ENCODE measurements around the gene RPTOR.

The RPTOR gene

DNA sequence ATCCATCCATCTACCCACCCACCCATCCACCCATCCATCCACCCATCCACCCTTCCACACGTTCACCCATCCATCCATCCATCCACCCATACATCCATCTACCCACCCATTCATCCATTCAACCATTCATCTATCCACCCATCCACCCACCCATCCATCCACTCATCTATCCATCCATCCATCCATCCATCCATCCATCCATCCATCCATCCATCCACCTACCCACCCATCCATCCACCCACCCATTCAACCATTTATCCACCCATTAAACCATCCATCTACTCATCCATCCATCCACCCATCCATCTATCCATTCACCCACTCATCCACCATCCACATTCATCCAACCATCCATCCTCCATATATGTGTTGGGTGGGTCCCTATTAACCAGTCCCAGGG is 26.2 kb upstream of the RPTOR start:
- H3K4me3 Mint-ChIP-seq = no peak overlapping the region
- H3K27me3 Mint-ChIP-seq = peaks cover 31% of the 10 kb centered on the region
- H3K36me3 Mint-ChIP-seq (ENCODE audit: insufficient read depth) = no peaks in the 10 kb centered on the region
- H3K27ac Mint-ChIP-seq (ENCODE audit: low read depth) = no peak overlapping the region
- H3K4me1 Mint-ChIP-seq = no peaks in the 10 kb centered on the region
- no peak for DNase-seq (ENCODE audit: low spot score in 2 of 2)
- no peak for ATAC-seq (replicated peaks; ENCODE audit: extremely low read depth, poor library complexity, severe bottlenecking)
- H3K9me3 Mint-ChIP-seq = no peaks in the 10 kb centered on the region

DNA sequence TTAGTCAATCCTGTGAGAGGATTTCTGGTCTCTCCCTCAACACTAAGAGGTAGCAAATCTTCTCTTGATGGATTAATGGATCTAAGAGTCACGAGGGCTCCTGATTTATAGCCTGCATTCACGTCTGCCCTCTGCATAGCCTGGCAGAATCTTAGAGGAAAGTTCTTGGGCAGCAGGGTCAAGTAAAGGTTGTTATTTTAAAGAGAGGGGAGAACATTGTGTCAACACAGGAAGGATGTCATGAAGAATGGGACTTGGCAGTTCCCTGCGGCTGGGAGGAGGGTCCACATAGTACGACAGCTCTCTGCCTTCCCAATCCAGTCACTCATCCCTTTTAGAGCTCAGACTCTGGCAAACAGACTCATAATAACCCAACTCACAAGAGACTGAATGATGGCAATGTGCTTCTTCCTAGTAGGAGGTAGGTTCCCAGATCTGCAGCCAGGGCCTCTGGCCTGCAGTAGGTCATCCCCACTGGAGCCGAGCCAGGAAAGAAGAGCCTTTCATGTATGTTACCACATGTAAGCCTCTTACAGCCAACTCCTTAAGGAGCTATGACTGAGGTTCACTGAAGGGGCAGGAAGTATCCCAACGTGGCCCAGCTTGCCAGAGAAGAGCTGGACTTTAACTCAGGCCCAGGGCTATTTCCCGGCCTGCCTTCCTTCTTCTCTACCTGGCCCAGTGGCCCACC is 25.4 kb upstream of the RPTOR start:
- ATAC-seq (replicated peaks; ENCODE audit: extremely low read depth, poor library complexity, severe bottlenecking) (no peak), DNase-seq (ENCODE audit: low spot score in 2 of 2) (no peak)
- Mint-ChIP-seq H3K9me3 (no peaks in the 10 kb centered on the region), H3K4me3 (no peak overlapping the region), H3K36me3 (ENCODE audit: insufficient read depth) (no peaks in the 10 kb centered on the region), H3K4me1 (no peaks in the 10 kb centered on the region), H3K27ac (ENCODE audit: low read depth) (no peak overlapping the region), H3K27me3 (peaks cover 28% of the 10 kb centered on the region)

DNA sequence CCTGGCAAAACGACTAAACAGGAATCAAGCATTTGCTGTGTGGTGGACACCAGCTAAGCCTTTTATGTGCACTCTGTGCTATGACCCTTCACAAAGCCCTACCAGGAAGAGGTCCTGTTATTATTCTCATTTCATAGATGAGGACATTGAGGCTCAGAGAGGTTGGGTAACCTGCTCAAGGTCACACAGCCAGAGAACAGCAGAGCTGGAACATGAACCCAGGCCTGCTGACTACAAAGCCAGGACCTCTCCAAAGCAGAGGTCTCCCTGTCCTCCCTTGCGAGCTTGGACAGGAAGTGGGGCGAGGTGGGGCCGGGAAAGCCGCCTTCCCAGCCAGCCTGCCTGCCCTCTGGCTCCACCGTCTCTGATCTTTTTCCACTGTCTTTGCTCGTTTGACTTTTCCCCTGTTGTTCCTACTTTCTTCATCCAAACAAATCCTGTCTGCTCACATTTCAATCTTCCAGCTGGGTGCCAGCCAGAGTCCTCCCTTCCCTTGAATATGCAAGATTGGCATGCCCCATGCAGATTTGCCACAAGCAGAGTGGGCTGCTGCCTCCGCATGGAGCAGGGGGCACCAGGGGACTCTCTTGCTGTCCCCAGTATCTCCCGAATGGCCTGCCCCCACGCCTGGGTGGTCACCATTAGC is 23.7 kb upstream of the RPTOR start:
- DNase-seq (ENCODE audit: low spot score in 2 of 2) (no peak), ATAC-seq (replicated peaks; ENCODE audit: extremely low read depth, poor library complexity, severe bottlenecking) (no peak)
- H3K4me3 Mint-ChIP-seq = no peak overlapping the region
- peaks cover 2% of the 10 kb centered on the region for H3K36me3 Mint-ChIP-seq (ENCODE audit: insufficient read depth)
- peaks cover 35% of the 10 kb centered on the region for H3K27me3 Mint-ChIP-seq
- no peak overlapping the region for H3K27ac Mint-ChIP-seq (ENCODE audit: low read depth)
- H3K4me1 Mint-ChIP-seq = no peaks in the 10 kb centered on the region
- no peaks in the 10 kb centered on the region for H3K9me3 Mint-ChIP-seq

DNA sequence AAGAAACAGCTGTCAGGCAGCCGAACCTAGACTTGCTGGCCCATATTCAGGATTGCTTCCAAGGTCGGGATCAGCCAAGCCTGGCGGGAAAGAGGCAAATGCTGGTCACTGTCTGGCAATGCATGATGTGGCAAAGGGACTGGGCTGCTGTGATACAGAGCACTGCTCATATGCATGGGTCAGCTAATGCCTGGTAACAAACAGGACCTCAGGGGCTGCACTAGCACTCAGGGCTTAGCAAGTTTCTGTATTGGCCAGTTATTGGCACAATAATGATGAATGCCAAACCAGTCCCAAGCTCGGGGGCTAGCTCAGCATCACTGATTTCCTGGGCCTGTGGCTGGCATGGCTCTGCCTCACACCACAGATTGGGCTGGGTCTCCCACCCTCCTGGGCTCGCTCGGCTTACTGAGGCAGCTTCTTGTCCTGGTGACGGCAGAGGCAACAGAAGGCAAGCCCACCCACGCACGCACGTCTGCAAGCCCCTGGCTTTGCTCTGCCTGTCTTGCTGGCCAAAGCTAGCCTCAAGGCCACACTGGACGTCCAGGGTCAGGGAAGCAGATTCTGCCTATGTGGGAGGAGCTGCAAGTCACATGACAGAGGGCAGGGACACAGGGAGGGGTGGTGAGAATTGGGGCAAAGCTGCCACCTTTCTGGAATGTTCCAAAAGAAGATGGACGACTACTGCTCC is 21.4 kb upstream of the RPTOR start:
- no peak overlapping the region for H3K4me3 Mint-ChIP-seq
- ATAC-seq (replicated peaks; ENCODE audit: extremely low read depth, poor library complexity, severe bottlenecking) = no peak
- H3K27me3 Mint-ChIP-seq = peaks cover 46% of the 10 kb centered on the region
- no peaks in the 10 kb centered on the region for H3K9me3 Mint-ChIP-seq
- no peak for DNase-seq (ENCODE audit: low spot score in 2 of 2)
- no peak overlapping the region for H3K27ac Mint-ChIP-seq (ENCODE audit: low read depth)
- peaks cover 2% of the 10 kb centered on the region for H3K36me3 Mint-ChIP-seq (ENCODE audit: insufficient read depth)
- H3K4me1 Mint-ChIP-seq = no peaks in the 10 kb centered on the region

DNA sequence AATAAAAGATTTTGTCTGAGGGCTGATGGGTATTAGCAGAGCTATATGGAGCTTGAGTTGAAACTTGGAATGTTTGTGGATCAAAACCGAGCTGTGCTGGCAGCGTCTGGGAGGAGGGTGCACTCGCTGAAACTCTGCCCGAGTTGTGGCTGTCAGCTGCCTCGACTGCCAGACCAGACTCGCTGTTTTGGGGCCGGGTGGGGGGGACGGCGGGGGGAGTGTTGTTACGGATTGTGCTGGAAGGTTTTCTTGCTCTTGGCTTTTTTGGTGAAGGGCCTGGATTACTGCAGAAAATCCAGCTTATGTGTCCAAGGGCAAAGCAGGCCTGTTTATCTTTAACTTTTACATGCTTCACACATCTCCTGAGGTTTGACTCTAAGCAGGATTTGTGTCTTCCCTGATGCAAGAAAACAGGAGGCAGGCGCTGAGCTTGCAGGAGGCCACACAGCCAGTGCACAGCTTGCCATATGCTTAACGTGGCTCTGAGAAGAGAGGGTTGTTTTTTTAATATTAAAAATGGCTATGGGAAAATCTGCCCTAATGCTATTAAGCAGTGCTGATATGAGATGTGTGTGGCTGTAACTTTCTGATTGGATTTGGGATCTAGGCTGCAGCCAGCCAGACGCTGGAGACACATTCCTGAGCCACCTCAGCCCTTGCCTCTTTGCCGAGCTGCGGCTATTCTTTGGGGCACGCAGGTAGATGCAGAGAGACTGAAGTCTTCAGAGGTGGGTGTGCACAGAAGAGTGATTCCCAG is 20.5 kb upstream of the RPTOR start:
- Mint-ChIP-seq H3K36me3 (ENCODE audit: insufficient read depth) (peaks cover 2% of the 10 kb centered on the region), H3K27ac (ENCODE audit: low read depth) (no peak overlapping the region), H3K4me3 (no peak overlapping the region), H3K9me3 (no peaks in the 10 kb centered on the region), H3K4me1 (no peaks in the 10 kb centered on the region), H3K27me3 (peaks cover 54% of the 10 kb centered on the region)
- ATAC-seq (replicated peaks; ENCODE audit: extremely low read depth, poor library complexity, severe bottlenecking) (no peak), DNase-seq (ENCODE audit: low spot score in 2 of 2) (no peak)

DNA sequence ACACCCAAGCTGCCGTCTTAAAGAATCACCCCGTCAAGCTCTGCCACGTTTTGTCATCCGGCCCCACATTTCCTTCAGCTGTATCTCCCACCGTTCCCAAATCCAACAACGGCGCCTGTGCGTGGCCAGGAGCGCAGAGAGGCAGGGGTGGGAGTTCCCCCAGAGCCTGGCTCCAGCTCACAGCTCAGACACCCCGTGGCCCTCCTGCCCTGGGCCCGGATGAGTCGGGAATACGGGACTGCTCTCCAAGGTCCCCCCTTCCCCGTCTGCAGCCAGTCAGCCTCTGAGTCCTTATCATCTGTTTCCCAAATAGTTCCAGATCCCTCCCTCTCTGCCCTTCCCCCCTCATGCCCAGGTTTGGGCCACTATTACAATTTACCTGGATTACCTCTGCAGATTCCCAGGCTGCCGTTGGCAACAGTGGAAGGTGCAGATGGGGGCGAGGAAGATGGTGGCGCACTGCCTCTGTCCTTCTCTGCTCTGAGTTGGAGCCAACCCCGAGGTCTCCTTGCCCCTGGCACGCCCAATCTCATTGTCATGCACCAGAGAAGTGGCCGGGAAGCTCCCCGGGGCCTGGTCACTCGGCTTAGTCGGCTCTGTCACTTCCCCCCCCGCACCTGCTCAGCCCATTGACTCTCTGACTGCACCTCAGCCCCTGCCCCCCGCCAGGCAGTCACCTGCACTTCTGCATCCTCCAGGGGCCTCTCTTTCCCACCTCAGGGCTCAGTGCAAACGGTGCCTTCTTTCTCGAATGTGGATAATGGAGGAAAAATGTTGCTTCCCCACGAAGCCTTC is 18.3 kb upstream of the RPTOR start:
- H3K4me1 Mint-ChIP-seq = peaks cover under 1% of the 10 kb centered on the region
- no peak for DNase-seq (ENCODE audit: low spot score in 2 of 2)

DNA sequence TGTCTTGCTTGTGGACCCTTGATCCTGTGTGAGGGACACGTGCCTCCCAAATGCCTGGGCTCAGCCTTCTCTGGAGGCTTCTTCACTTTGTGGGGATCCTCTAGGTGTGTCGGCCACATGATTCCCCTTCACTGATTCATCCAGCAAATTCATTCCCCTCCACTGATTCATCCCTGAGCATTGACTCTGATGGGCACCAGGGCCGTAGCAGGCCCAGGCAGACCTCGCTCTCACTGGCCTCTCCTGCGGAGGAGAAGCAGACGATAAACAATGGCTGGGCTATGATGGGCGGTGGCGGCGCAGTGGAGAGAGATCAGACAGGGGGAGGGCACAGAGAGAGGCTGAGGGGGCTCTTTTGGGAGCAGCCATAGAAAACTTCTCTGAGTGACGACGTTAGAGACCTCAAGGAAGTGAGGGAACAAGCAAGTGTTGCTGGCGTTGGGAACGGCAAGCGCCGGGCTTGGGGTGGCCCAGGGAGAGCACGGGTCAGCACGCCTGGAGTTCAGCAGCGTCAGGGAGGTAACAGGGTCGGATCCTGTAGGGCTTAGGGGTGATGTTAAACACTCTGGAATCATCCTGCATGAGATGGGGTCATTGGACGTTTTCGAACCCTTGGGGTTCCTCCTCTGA is 17.5 kb upstream of the RPTOR start:
- peaks cover 2% of the 10 kb centered on the region for H3K36me3 Mint-ChIP-seq (ENCODE audit: insufficient read depth)
- H3K27ac Mint-ChIP-seq (ENCODE audit: low read depth) = no peak overlapping the region
- H3K4me3 Mint-ChIP-seq = no peak overlapping the region
- DNase-seq (ENCODE audit: low spot score in 2 of 2) (no peak), ATAC-seq (replicated peaks; ENCODE audit: extremely low read depth, poor library complexity, severe bottlenecking) (no peak)
- peaks cover 4% of the 10 kb centered on the region for H3K4me1 Mint-ChIP-seq
- no peaks in the 10 kb centered on the region for H3K9me3 Mint-ChIP-seq
- H3K27me3 Mint-ChIP-seq = peaks cover 44% of the 10 kb centered on the region

More for the DNA sequence above, 18.3 kb upstream of the RPTOR start:
- ATAC-seq (replicated peaks; ENCODE audit: extremely low read depth, poor library complexity, severe bottlenecking) = no peak
- peaks cover 2% of the 10 kb centered on the region for H3K36me3 Mint-ChIP-seq (ENCODE audit: insufficient read depth)
- H3K9me3 Mint-ChIP-seq = no peaks in the 10 kb centered on the region
- no peak overlapping the region for H3K4me3 Mint-ChIP-seq
- peaks cover 46% of the 10 kb centered on the region for H3K27me3 Mint-ChIP-seq
- H3K27ac Mint-ChIP-seq (ENCODE audit: low read depth) = no peak overlapping the region

DNA sequence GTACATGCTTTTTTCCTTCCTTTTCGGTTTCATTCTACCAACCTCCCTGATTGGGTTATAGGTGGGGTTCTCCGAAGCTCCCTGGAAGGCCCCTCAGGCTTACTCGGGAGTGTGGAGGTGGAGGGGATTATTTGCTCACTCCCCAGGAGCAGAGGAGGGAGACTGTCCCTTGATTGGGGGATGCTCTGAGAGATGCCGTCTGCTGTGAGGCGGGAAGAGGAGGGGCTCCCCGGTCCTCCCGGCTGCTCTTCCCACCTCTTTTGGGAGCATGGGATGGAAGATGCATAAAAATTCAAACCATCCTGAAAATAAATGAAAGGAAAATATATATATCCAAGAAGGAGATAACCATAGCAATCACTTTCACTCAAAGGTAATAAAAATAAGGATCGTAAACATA is 16.1 kb upstream of the RPTOR start:
- no peaks in the 10 kb centered on the region for H3K9me3 Mint-ChIP-seq
- peaks cover 4% of the 10 kb centered on the region for H3K4me1 Mint-ChIP-seq
- no peak for ATAC-seq (replicated peaks; ENCODE audit: extremely low read depth, poor library complexity, severe bottlenecking)
- H3K36me3 Mint-ChIP-seq (ENCODE audit: insufficient read depth) = peaks cover 2% of the 10 kb centered on the region
- DNase-seq (ENCODE audit: low spot score in 2 of 2) = no peak
- no peak overlapping the region for H3K27ac Mint-ChIP-seq (ENCODE audit: low read depth)
- no peak overlapping the region for H3K4me3 Mint-ChIP-seq
- H3K27me3 Mint-ChIP-seq = peaks cover 37% of the 10 kb centered on the region

DNA sequence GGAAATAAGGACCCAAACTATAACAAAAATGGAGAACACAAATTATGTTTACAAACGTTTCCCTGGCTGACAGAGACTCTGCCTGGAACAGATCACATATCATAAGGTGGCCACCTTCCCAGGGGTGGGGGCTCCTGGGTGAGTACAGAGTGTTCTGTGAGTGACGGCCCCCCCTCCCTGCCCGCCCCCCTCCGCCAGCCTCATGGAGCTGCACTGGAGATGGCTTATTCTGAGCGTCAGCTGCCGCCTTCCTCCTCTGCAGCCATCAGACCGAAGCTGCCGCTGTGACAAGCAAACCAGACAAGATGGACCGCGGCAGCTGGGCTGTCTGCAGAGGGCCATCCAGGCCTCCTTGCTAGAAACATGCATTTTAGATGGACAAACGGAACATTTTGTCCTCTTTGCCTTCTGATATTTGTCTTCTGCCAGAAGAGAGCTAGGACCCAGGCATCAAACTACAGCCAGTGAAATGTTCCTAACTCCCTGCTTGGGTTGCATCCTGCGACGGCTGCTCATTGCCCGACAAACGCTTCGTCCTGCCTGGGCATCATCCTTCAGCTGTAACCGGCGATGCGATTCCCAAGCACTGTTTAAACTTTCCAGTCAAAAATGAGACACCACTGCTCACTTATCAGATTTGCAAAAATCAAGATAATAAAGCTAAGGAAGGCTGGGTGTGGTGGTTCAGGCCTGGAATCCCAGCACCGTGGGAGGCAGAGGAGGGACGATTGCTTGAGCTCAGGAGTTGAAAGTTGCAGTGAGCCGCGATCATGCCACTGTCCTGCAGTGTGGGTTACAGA is 15.3 kb upstream of the RPTOR start:
- H3K9me3 Mint-ChIP-seq = no peaks in the 10 kb centered on the region
- DNase-seq (ENCODE audit: low spot score in 2 of 2) = no peak
- peaks cover 4% of the 10 kb centered on the region for H3K4me1 Mint-ChIP-seq
- H3K27ac Mint-ChIP-seq (ENCODE audit: low read depth) = no peak overlapping the region
- H3K4me3 Mint-ChIP-seq = no peak overlapping the region
- H3K27me3 Mint-ChIP-seq = peaks cover 37% of the 10 kb centered on the region
- no peak for ATAC-seq (replicated peaks; ENCODE audit: extremely low read depth, poor library complexity, severe bottlenecking)
- peaks cover 2% of the 10 kb centered on the region for H3K36me3 Mint-ChIP-seq (ENCODE audit: insufficient read depth)

DNA sequence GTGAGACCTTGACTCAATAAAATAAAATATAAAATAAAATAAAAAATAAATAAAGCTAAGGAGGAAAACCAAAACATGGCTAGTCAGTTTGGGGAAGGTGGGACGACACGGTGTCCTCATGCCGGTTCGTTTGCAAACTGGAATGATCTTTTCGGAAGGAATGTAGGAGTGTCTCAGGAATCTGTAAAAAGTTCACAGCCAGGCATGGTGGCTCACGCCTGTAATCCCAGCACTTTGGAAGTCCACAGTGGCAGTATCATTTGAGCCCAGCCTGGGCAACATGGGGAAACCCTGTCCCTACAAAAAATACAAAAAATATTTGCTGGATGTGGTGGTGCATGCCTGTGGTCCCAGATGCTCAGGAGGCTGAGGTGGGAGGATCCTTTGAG is 14.7 kb upstream of the RPTOR start:
- DNase-seq (ENCODE audit: low spot score in 2 of 2) = no peak
- Mint-ChIP-seq H3K36me3 (ENCODE audit: insufficient read depth) (peaks cover 2% of the 10 kb centered on the region), H3K4me3 (no peak overlapping the region), H3K4me1 (peaks cover 4% of the 10 kb centered on the region), H3K27me3 (peaks cover 37% of the 10 kb centered on the region), H3K9me3 (no peaks in the 10 kb centered on the region), H3K27ac (ENCODE audit: low read depth) (no peak overlapping the region)
- no peak for ATAC-seq (replicated peaks; ENCODE audit: extremely low read depth, poor library complexity, severe bottlenecking)

DNA sequence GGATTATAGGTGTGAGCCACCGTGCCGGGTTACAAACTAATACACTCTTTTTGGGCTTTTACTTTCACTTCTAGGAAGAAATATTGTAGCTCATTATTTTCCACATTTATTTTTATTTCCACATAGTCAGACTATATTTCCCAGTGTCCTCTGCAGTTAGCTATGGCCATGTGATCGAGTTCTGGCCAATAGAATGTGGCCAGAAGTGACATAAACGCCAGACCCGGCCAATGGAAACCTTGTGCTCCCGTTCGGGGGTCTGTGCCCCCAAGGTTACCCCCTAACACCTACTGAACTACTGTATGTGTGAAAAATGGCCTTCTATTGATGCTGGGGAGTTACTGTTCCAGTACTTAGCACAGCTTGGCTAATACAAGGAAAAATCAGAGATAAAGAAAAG is 13.2 kb upstream of the RPTOR start:
- DNase-seq (ENCODE audit: low spot score in 2 of 2) (no peak), ATAC-seq (replicated peaks; ENCODE audit: extremely low read depth, poor library complexity, severe bottlenecking) (no peak)
- Mint-ChIP-seq H3K27me3 (peaks cover 25% of the 10 kb centered on the region), H3K9me3 (no peaks in the 10 kb centered on the region), H3K4me3 (no peak overlapping the region), H3K27ac (ENCODE audit: low read depth) (no peak overlapping the region), H3K36me3 (ENCODE audit: insufficient read depth) (no peaks in the 10 kb centered on the region), H3K4me1 (peaks cover 4% of the 10 kb centered on the region)

Data from central memory CD8-positive, alpha-beta T cell (primary cell).